Stimulated activated CD4-positive, alpha-beta T cell treated with anti-CD3 and anti-CD28 coated beads, Interleukin-4, amount 100 ng/mL, for 24 hours (primary cell): Measurements from ENCODE around the gene FAM83C.
"Not testable (repeated sequence)": the region's sequence is repeated elsewhere in the genome, so short reads cannot be mapped to it uniquely, and the experiment has no call there.

Experiments used
- DNase-seq: peaks from one replicate; pipeline ENCODE4 v3.0.0-alpha.2; 2020

FAM83C gene

GRCh38 chr20:35262731-35263531 is 29.3 kb downstream of the FAM83C start:
- not testable (repeated sequence) for DNase-seq

DNA sequence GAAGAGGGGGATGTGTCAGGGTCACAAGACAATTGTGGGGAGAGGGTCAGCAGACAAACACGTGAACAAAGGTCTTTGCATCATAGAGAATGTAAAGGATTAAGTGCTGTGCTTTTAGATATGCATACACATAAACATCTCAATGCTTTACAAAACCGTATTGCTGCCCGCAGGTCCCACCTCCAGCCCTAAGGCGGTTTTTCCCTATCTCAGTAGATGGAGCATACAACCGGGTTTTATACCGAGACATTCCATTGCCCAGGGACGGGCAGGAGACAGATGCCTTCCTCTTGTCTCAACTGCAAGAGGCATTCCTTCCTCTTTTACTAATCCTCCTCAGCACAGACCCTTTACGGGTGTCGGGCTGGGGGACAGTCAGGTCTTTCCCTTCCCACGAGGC is 29.9 kb downstream of the FAM83C start:
- not testable (repeated sequence) for DNase-seq

DNA sequence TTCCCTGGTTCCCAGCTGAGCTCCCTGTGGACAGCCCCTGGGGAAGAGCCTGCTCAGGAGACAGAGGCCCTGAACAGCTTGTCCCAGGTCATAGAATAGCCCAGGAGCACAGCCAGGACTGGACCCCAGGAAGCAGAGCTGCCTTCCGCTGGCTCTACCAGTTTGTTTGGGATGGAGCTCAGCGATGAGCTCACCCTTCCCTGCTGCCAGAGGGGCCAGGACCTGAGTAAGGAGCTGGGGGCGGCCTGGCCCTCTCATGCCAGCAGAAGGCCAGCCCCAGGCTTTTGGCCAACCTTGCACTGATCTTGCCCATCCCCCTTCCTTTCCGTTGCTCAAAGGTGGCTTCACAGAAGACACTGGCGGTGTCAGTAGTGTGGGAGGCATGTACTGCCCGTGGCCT is 31.8 kb downstream of the FAM83C start:
- DNase-seq, result no peak

- no peak for DNase-seq
These were observed 34.9 kb downstream of the FAM83C start for GRCh38 chr20:35257175-35257909.

DNA sequence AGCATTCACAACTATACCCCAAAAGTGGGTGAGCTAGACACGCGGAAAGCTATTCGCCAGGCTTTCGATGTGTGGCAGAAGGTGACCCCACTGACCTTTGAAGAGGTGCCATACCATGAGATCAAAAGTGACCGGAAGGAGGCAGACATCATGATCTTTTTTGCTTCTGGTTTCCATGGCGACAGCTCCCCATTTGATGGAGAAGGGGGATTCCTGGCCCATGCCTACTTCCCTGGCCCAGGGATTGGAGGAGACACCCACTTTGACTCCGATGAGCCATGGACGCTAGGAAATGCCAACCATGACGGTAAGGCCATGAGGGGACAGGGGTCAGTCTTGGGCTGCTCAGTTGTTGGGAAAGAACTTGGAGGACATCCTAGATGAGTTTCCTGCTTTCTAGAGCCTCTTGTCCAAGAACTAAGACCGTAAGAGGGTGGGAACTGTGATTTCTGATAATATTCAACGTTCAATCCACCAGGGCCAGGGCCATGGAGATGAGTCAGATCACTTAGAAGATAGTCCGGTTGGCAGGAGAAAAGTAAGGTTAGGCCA is 37.7 kb downstream of the FAM83C start:
- no peak for DNase-seq

DNA sequence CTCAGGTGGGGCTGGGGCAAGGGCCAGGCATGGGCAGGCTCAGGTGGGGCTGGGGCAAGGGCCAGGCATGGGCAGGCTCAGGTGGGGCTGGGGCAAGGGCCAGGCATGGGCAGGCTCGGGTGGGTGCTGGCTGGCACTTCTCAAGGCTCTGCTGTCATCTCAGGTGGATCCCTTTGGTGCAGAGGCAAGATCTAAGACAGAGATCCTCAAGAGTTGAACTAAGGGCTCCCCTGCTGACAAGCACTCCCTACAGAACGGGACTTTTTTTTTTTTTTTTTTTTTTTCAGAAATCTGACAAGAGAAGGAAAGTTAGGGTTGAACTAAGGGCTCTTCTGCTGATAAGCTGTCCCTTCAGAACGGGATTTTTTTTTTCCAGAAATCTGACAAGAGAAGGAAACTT is 39.2 kb downstream of the FAM83C start:
- no peak for DNase-seq

DNA sequence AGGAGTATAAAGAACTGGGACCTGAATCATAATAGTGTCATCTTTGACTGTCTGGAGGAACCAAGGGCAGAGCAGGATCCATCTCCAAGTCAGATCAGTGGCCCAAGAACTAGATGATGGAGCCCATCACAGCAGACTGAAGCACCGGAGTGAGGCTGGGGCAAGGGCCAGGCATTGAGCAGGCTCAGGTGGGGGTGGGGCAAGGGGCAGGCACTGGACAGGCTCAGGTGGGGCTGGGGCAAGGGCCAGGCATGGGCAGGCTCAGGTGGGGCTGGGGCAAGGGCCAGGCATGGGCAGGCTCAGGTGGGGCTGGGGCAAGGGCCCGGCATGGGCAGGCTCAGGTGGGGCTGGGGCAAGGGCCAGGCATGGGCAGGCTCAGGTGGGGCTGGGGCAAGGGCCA is 39.6 kb downstream of the FAM83C start:
- DNase-seq, result not testable (repeated sequence)

- DNase-seq, result no peak
These were observed 40.2 kb downstream of the FAM83C start for GRCh38 chr20:35252037-35252461.

DNA sequence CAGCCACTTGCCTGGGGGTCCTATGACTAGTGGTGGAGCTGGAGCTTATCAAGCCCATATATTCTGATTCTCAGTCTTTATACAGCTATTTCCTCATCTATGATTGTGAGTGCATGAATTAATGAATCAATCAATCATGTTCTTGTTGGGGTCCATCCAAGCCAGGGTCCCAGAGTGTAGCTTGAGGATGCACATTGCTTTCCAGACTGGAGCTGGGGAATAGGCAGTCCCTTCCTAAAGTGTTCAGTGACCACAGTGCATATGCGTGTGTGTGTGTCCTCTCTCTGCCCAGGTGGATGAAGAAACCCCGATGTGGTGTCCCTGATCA is 40.6 kb downstream of the FAM83C start:
- DNase-seq, result no peak

DNA sequence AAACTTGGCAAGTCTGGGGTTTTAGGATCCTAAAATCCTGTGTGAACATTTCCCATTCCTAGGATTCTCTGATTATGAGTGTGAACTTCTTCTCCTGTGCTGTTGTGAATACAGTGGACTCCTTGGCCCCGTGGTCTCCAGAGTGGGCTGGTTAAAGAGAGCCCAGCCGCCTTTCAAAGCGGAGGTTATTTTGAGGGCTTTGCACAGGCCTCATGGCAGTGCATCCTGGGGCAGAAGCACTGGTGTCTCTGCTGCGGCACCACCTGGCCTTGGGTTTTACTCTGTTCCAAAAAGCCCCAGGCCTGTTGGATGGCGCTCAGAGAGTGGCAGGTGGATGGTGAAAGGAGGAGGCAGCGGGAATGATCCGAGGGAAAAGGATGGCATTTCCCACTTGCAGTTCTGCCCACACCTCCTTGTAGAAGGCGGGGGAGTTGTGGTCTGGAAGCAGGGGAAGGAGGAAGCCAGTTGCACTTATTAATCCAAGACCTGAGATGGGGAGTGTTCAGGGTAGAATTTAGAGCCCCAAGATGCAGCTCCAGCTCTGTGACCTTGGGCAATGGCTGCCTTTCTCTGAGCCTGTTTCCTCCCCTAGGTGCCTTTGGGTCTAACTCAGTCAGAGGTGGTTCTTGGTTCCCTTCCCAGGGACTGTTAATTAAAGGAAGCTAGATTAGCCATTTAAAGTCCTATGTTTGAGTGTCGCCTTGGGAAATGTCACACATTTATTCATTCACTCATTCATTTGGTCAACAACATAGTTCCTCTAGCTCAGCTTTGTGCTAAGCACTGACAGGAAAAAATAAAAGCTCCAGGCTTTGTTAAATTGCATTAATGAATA is 43.4 kb downstream of the FAM83C start:
- no peak for DNase-seq

DNA sequence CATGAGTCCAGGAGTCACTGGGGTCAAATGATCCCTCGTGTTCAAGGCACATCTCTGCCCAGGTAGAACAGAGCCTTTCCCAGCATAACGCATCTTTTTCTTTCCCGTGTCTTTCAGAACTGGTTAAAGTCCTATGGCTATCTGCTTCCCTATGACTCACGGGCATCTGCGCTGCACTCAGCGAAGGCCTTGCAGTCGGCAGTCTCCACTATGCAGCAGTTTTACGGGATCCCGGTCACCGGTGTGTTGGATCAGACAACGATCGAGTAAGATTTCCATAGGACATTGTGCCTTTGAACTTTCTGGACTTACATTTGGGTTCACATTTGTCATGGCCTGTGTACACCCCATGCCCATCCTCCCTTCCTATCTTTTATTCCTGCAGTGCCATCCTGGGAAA is 45.5 kb downstream of the FAM83C start:
- DNase-seq, result no peak

DNA sequence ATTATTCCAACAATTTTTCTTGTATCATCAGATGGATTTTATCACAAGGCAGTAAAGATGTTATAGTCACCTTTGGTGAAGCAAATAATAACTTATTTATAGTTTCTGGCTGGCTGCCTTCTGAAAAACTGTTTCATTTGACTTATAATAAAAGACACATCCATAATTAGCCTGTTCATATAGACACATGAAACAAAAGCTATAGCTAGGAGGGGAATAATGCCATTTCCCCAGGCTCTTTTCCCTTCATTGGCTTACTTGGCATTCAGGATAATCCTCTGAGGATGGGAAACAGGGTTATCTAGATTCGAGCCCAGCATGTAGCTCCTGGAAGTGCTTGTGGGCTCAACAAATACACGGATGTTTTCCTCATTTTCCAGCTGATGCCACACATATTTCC is 48.2 kb downstream of the FAM83C start:
- DNase-seq, result no peak

DNA sequence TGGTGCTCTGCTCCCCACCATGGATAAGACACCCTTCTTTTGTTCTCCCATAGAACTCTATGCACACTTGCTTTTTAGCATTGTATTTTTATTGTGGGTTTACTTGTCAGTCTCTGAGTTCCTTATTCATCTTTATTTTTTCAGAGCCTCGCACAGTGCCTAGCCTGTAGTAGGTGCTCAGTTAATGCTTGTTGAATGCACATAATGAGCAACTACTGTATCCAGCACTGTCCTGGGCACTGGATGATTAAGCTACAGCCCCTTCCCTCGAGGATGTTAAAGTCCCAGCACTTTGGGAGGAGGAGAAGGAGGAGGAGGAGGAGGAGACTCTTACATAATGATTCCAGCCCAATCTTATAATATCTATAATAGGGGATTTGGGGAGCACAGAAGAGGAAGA is 48.9 kb downstream of the FAM83C start:
- no peak for DNase-seq

DNA sequence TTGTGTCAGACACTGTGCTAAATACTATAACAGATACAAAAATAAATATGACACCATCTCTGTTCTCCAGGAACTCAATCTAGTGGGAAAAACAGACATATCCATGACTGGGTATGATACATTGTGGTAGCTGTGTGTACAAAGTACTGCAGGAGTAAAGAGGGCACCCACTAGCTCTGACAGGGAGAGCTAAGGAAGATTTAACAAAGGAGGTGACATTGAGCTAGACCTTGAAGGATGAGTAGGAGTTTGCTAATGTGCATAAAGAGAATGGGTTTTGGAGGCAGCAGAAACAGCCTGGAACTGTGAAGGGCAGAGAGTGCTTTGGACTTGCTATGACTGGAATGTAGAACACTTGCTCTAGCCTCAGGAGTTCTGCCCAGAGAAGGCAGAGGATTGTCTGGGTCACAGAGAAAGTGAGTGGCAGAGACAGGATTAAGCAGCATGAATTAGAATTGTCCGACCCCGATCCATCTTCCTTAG is 51.4 kb downstream of the FAM83C start:
- no peak for DNase-seq

DNA sequence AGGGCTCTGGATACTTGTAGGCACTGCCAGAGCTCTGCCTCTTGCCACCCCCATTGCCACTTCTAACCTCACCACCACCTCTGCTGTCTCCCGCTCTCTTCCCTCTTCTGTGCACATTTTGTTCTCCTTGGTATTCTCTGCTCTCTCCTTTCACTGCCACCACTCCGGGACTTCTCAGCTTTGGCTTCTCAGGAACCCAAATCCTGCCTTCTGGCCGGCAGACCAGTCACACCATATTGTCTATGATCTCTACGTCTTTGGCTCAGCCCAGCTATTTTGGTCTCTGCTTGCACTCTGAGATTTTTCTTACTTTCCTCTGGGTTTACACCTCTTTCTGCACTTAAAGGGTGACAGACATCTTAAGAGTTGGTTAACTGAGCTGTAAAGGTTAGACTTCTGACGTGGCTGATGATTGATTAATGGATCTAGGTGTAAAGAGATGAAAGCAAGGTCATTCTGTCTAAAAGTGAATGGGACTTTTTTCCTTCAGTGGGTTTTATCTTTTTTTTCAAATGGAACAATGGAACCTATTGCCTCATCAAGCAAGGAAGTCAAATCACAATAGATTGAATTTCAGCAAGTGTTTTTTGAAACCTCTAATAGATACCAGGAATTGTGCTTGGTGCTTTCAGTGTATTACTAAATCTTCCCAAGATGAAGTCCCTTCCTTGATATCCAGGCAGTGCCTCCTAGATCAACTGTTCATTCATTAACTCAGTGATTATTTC is 52.0 kb downstream of the FAM83C start:
- no peak for DNase-seq

- DNase-seq, result no peak
These were observed 53.5 kb downstream of the FAM83C start for GRCh38 chr20:35238735-35239134.

GRCh38 chr20:35238170-35238569 is 54.1 kb downstream of the FAM83C start:
- no peak for DNase-seq

GRCh38 chr20:35237486-35237885 is 54.7 kb downstream of the FAM83C start:
- no peak for DNase-seq

- DNase-seq, result no peak
These were observed 56.3 kb downstream of the FAM83C start for GRCh38 chr20:35235881-35236280.
